B cell (primary cell): Measurements from ENCODE around the gene PDGFRB. TPM values are rescaled to one million over a fixed set of nuclear protein-coding genes. Genes with fewer than 3 reads are reported as not detected.
"Not testable (repeated sequence)": the region's sequence is repeated elsewhere in the genome, so short reads cannot be mapped to it uniquely, and the experiment has no call there.

Experiments
- ATAC-seq: fragments of 200-7000 bp; cut with Tn5 transposase; one replicate; pipeline ENCODE4 v1.10.0; 2021; ENCODE audit warnings: low read depth, mild to moderate bottlenecking, moderate number of reproducible peaks, moderate library complexity
- CTCF ChIA-PET: fragments of 350-600 bp; sonication (Branson Sonifier 250); formaldehyde crosslinking; loops from one replicate; lab custom pipeline; 2021; ENCODE audit warnings: antibody characterized with exemption, inconsistent platforms; lab: Charles Lee
- POLR2A ChIA-PET: fragments of 350-600 bp; sonication (Branson Sonifier 250); formaldehyde crosslinking; loops from one replicate; lab custom pipeline; 2021; ENCODE audit warnings: antibody characterized with exemption; lab: Charles Lee
- DNase-seq: peaks from one replicate; pipeline ENCODE4 v3.0.0; 2013
- H2AFZ ChIP-seq: 2 replicates; pipeline ENCODE4 v1.6.1; 2012; ENCODE audit warnings: mild to moderate bottlenecking, low read depth, low read length; ENCODE audit not compliant: insufficient read depth, poor library complexity, severe bottlenecking
- H3K27ac ChIP-seq, 2 donors: 1 replicate in 1 of 2; 2 replicates in 1 of 2; pipeline ENCODE4 v1.5.1; 2012 to 2013; ENCODE audit warnings: low read length in 2 of 2, mild to moderate bottlenecking in 2 of 2, moderate library complexity in 1 of 2
- H3K27me3 ChIP-seq, 4 experiments: fragments of 200-600 bp in 1 of 4; sonication (generic) in 1 of 4; replicated peaks in 1 of 4; 1 replicate in 2 of 4; 2 replicates in 2 of 4; pipeline versions ENCODE4 v1.6.1 to v1.7.0; 2013 to 2016; ENCODE audit warnings: low read length in 3 of 4, mild to moderate bottlenecking in 2 of 4, mixed read lengths in 1 of 4, moderate library complexity in 1 of 4; ENCODE audit not compliant: insufficient read depth in 4 of 4, control insufficient read depth in 3 of 4; ENCODE audit errors: control extremely low read depth in 1 of 4
- H3K36me3 ChIP-seq, 2 experiments: replicated peaks in 1 of 2; 1 replicate in 1 of 2; 2 replicates in 1 of 2; pipeline versions ENCODE4 v1.6.1 to v1.7.1; 2013; ENCODE audit warnings: low read length in 1 of 2; ENCODE audit not compliant: insufficient read depth in 2 of 2, control insufficient read depth in 1 of 2; ENCODE audit errors: control extremely low read depth in 1 of 2, extremely low read depth in 1 of 2
- H3K4me1 ChIP-seq, 2 donors: fragments of 200-600 bp in 1 of 2; sonication (generic) in 1 of 2; 1 replicate in 1 of 2; 2 replicates in 1 of 2; pipeline versions ENCODE4 v1.5.1 to v1.6.1; 2013 to 2017; ENCODE audit warnings: low read length in 2 of 2; ENCODE audit not compliant: control insufficient read depth in 2 of 2, insufficient read depth in 2 of 2
- H3K4me2 ChIP-seq: replicated peaks from 2 replicates; pipeline ENCODE3; 2012; ENCODE audit warnings: mild to moderate bottlenecking, low read depth, low read length; ENCODE audit not compliant: poor library complexity, severe bottlenecking
- H3K4me3 ChIP-seq, 5 experiments: fragments of 200-600 bp in 1 of 5; sonication (generic) in 1 of 5; 1 replicate in 3 of 5; 2 replicates in 2 of 5; pipeline versions ENCODE4 v1.5.1 to v1.7.0; 2011 to 2016; ENCODE audit warnings: low read length in 4 of 5, mild to moderate bottlenecking in 4 of 5, low read depth in 2 of 5, control low read depth in 1 of 5, moderate library complexity in 1 of 5; ENCODE audit not compliant: insufficient read depth in 1 of 5; ENCODE audit errors: control extremely low read depth in 1 of 5, extremely low read depth in 1 of 5
- H3K79me2 ChIP-seq: fragments of 200-600 bp; sonication (generic); one replicate; pipeline ENCODE4 v1.6.0; 2016; ENCODE audit warnings: low read length; ENCODE audit not compliant: control insufficient read depth, insufficient read depth
- H3K9ac ChIP-seq: fragments of 200-600 bp; sonication (generic); 2 replicates; pipeline ENCODE4 v1.6.1; 2017; ENCODE audit warnings: mild to moderate bottlenecking, low read length, moderate library complexity
- H3K9me3 ChIP-seq, 3 donors: one replicate each; pipeline versions ENCODE4 v1.6.1 to v1.7.1; 2013; ENCODE audit warnings: low read length in 2 of 3; ENCODE audit not compliant: control insufficient read depth in 2 of 3, insufficient read depth in 1 of 3; ENCODE audit errors: control extremely low read depth in 1 of 3
- H4K20me1 ChIP-seq: 2 replicates; pipeline ENCODE4 v1.6.0; 2012; ENCODE audit warnings: mild to moderate bottlenecking, low read length; ENCODE audit not compliant: insufficient read depth, control insufficient read depth, poor library complexity, severe bottlenecking
- H3K27ac Mint-ChIP-seq: one replicate; pipeline ENCODE4 v1.8.0; 2021; ENCODE audit warnings: mixed read lengths
- H3K27me3 Mint-ChIP-seq: one replicate; pipeline ENCODE4 v1.8.0; 2021; ENCODE audit warnings: mixed read lengths
- H3K4me1 Mint-ChIP-seq: one replicate; pipeline ENCODE4 v1.8.0; 2021; ENCODE audit warnings: mixed read lengths
- H3K4me3 Mint-ChIP-seq: one replicate; pipeline ENCODE4 v1.8.0; 2021; ENCODE audit warnings: mixed read lengths
- H3K9me3 Mint-ChIP-seq: one replicate; pipeline ENCODE4 v1.8.0; 2022; ENCODE audit warnings: mixed read lengths; ENCODE audit not compliant: insufficient read depth
- EZH2 ChIP-seq: IDR thresholded peaks from 2 replicates; pipeline ENCODE4 v1.6.1; 2012; ENCODE audit warnings: borderline replicate concordance, low read depth, mild to moderate bottlenecking, moderate library complexity, low read length; ENCODE audit not compliant: insufficient read depth, poor library complexity, severe bottlenecking
- WGBS: methylation state at CpG from one replicate; pipeline ENCODE4 v1.1.5; 2013; ENCODE audit warnings: missing lambda C conversion rate; ENCODE audit not compliant: insufficient coverage; 5-methylcytosine and 5-hydroxymethylcytosine counted together
- intact Hi-C: fragments of 100-400 bp; cut with micrococcal nuclease; formaldehyde crosslinking; loops from one replicate; pipeline ENCODE4 v1.10.0; 2022
- polyA plus RNA-seq: library from polyadenylated mRNA; depleted of rRNA; stranded (reverse); fragments of >200 nt; gene quantifications from 2 replicates; pipeline ENCODE4 v1.2.3, GENCODE V29; 2012
- total RNA-seq, 2 donors: library from RNA; stranded (reverse); fragments of 120-200 nt in 1 of 2; gene quantifications; 1 replicate in 1 of 2; 2 replicates in 1 of 2; pipeline versions ENCODE4 v1.2.3 to v1.2.4, GENCODE V29; 2013 to 2022
- TF ChIP-seq, protein P1 (sequence below): fragments of 200-600 bp; IDR thresholded peaks from one replicate; pipeline ENCODE4 v1.8.0; 2022; ENCODE audit warnings: antibody characterized with exemption, mild to moderate bottlenecking

PDGFRB gene
- total and polyA plus RNA-seq, 2 donors (not counting 1 experiment from before 2014, with no cell fraction given): 0.42 to 3.6 TPM

DNA sequence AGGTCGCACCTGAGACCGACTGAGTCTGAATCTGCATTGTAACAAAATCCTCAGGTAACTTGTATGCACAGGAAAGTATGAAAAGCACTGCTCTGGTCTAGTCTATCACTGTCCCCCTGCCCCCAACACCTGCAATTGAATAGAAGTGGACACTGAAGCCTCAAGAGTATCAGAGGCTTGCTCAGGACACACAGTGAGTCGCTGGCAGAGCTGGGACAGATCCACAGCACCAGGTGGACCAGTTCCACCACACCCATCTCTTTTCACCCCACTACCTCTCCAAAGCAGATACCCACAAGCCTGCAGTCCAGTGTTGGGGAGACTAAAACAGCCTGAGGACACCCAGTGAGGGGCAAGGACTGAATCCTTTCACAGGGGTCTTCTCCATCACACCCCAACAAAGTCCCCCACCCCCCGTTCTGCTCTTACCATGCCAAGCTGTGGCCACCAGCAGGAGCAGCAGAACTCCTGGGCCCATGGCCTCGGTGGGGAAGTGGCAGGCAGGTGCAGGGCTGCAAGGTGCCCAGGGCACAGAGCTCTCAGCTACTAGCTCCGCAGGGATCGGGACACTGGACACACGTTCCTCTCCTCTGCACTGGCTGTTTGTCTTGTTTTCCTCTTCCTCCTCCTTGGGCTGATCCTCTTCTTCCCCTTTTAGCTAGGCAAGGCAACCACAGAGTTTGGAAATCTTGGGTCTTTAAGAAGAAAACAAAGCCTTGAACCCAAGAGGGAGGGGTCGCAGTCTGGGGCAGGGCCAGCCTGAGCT, 69.5 kb downstream of the PDGFRB start, which contains the start of gene CSF1R:
Gene CSF1R (minus strand): TSS at position 605 of the 766 bp plus-strand sequence. CDS start 127 bp downstream, at position 478.
- Histone ChIP-seq H3K4me1 (peaks cover 19% of the 10 kb centered on the region in 2 donors), H3K79me2 (no peaks in the 10 kb centered on the region), H3K9me3 (no peaks in the 10 kb centered on the region), H3K27ac (no peak within 1 kb of the TSS), H3K4me2 (no peak within 1 kb of the TSS), H4K20me1 (no peaks in the 10 kb centered on the region), H3K27me3 (no peaks in the 10 kb centered on the region), H2AFZ (no peak within 1 kb of the TSS), H3K36me3 (no peaks in the 10 kb centered on the region), H3K4me3 (peak within 1 kb of the TSS in 1 of 5 experiments; percentile 34), H3K9ac (no peak within 1 kb of the TSS)
- WGBS: 64% methylated on average over 7 of the region's 9 CpGs
- no peak within 1 kb of the TSS for H3K4me3 Mint-ChIP-seq
- no peaks in the 10 kb centered on the region for H3K9me3 Mint-ChIP-seq
- TF ChIP-seq EZH2: no peak
- TF ChIP-seq, protein P1, sequence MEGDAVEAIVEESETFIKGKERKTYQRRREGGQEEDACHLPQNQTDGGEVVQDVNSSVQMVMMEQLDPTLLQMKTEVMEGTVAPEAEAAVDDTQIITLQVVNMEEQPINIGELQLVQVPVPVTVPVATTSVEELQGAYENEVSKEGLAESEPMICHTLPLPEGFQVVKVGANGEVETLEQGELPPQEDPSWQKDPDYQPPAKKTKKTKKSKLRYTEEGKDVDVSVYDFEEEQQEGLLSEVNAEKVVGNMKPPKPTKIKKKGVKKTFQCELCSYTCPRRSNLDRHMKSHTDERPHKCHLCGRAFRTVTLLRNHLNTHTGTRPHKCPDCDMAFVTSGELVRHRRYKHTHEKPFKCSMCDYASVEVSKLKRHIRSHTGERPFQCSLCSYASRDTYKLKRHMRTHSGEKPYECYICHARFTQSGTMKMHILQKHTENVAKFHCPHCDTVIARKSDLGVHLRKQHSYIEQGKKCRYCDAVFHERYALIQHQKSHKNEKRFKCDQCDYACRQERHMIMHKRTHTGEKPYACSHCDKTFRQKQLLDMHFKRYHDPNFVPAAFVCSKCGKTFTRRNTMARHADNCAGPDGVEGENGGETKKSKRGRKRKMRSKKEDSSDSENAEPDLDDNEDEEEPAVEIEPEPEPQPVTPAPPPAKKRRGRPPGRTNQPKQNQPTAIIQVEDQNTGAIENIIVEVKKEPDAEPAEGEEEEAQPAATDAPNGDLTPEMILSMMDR: no peak
- H3K27me3 Mint-ChIP-seq: peaks cover 14% of the 10 kb centered on the region
- ChIA-PET CTCF (no interaction called here), POLR2A (no interaction called here)
- intact Hi-C loops: no loop called here
- no peak within 1 kb of the TSS for H3K27ac Mint-ChIP-seq
- peaks cover 31% of the 10 kb centered on the region for H3K4me1 Mint-ChIP-seq
- DNase-seq: no peak
- ATAC-seq: no peak

DNA sequence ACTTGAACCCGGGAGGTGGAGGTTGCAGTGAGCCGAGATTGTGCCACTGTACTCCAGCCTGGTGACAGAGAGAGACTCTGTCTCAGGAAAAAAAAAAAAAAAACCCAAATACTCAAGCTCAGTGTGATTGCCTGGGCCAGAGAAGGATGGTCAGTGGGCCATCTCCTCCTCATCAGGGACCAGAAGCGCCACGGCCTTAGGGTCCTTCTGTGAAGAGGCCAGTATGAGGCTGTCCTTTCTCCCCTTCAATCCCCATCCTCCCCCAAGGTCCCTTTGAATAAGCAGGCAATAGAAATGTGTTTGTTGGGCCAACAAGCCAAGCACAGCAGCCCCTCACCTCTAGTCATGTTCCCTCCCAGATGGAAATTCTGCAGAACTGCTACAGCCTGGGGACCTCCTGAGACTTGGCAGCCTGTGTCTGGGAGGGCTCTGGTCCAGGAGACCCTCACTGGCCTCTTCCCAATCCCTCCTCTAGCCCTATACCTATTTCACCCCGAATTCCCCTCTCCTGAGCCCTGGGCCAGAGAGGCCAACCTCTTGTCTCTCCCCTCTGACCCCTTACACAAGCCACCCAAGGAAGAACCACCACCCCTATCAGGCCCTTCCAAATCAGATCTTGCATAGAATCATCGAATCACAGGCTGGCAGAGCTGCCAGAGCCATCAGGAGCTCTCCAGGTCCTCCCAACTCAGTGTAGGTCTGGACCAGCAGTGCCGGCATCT, 70.3 kb downstream of the PDGFRB start:
- Histone ChIP-seq H3K9ac (no peak overlapping the region), H3K79me2 (no peaks in the 10 kb centered on the region), H3K36me3 (no peaks in the 10 kb centered on the region), H4K20me1 (no peaks in the 10 kb centered on the region), H3K4me2 (no peak overlapping the region), H3K27ac (no peak overlapping the region), H3K27me3 (no peaks in the 10 kb centered on the region), H3K4me3 (peak overlapping the region in 1 of 5 experiments; percentile 34), H3K9me3 (no peaks in the 10 kb centered on the region), H3K4me1 (peaks cover 24 to 26% of the 10 kb centered on the region in 2 donors), H2AFZ (no peak overlapping the region)
- DNase-seq (no peak), ATAC-seq (no peak)
- intact Hi-C loops: no loop called here
- H3K9me3 Mint-ChIP-seq: no peaks in the 10 kb centered on the region
- H3K4me1 Mint-ChIP-seq: peaks cover 34% of the 10 kb centered on the region
- peaks cover 14% of the 10 kb centered on the region for H3K27me3 Mint-ChIP-seq
- H3K4me3 Mint-ChIP-seq: no peak overlapping the region
- WGBS: 84% methylated on average over 5 of the region's 7 CpGs
- CTCF ChIA-PET: no interaction called here
- H3K27ac Mint-ChIP-seq: no peak overlapping the region
- POLR2A ChIA-PET: no interaction called here
- TF ChIP-seq, protein P1: no peak
- TF ChIP-seq EZH2: no peak

DNA sequence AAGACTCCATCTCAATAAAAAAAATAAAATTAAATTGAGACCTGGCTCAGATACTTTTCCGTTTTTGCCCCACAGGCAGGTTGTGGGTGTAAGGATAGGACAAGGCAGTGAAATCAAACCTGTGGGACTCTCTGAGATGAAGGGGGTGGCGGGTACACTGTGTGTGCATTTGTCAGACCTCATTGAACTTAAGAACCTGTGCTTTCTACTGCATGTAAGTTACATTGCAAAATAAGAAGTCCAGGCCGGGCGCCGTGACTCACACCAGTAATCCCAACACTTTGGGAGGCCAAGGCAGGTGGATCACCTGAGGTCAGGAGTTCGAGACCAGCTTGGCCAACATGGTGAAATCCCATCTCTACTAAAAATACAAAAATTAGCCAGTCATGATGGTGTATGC, 70.9 kb downstream of the PDGFRB start:
- H3K9ac ChIP-seq, ATAC-seq, CTCF ChIA-PET, H3K27ac ChIP-seq, DNase-seq, H3K9me3 ChIP-seq, H3K36me3 ChIP-seq, H2AFZ ChIP-seq, H3K79me2 ChIP-seq, H3K27me3 ChIP-seq, H3K4me3 ChIP-seq, intact Hi-C loops, H4K20me1 ChIP-seq, POLR2A ChIA-PET, H3K9me3 Mint-ChIP-seq, H3K4me2 ChIP-seq, H3K4me3 Mint-ChIP-seq: not testable (repeated sequence)
- H3K4me1 ChIP-seq: peaks cover 24 to 27% of the 10 kb centered on the region in 2 donors
- Mint-ChIP-seq H3K4me1 (peaks cover 34% of the 10 kb centered on the region), H3K27ac (peak overlapping the region; percentile 59), H3K27me3 (peaks cover 14% of the 10 kb centered on the region)
- WGBS: 97% methylated on average over 5 of the region's 6 CpGs
